AG09319 (cell line): ENCODE results near the gene BTBD2.

Source experiments
- DNase-seq: peaks from one replicate; pipeline ENCODE4 v3.0.0-alpha.2; 2010; ENCODE audit warnings: low read depth; ENCODE audit errors: extremely low read depth
- TF ChIP-seq, protein P1 (sequence below): IDR thresholded peaks from 2 replicates; pipeline ENCODE4 v1.5.1; 2011; ENCODE audit warnings: low read depth, mild to moderate bottlenecking, inconsistent platforms, low read length, moderate library complexity

BTBD2 gene

DNA sequence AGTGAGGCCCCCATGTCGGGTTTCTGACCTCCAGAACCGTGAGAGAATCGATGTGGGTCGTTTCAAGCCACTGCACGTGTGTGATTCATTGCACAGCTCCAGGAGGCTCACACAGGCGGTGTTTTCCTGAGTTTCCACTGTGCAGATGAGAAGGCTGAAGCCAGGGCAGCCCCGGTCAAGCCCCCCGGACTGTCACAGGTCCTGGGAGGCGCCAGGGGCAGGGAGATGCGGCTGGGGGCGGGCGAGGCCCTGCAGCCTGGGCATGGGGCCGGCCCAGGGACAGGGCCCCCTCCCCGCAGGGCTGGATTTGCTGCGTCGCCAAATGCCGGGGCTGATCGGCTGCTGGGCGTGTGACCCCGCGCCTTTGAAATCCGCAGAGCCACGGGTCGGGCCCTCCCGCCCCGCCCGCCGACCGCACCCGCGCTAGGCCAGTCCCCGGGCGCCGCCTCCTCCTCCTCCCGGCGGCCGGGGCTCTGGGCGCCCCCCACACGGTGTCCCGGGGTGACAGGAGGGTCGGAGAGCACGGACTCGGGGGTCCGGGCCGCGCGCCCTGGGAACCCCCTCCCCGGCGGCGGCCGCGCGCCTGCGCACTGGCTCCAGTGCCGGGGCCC lies 45.5 kb upstream of the BTBD2 start:
- TF ChIP-seq, protein P1, sequence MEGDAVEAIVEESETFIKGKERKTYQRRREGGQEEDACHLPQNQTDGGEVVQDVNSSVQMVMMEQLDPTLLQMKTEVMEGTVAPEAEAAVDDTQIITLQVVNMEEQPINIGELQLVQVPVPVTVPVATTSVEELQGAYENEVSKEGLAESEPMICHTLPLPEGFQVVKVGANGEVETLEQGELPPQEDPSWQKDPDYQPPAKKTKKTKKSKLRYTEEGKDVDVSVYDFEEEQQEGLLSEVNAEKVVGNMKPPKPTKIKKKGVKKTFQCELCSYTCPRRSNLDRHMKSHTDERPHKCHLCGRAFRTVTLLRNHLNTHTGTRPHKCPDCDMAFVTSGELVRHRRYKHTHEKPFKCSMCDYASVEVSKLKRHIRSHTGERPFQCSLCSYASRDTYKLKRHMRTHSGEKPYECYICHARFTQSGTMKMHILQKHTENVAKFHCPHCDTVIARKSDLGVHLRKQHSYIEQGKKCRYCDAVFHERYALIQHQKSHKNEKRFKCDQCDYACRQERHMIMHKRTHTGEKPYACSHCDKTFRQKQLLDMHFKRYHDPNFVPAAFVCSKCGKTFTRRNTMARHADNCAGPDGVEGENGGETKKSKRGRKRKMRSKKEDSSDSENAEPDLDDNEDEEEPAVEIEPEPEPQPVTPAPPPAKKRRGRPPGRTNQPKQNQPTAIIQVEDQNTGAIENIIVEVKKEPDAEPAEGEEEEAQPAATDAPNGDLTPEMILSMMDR, result no peak
- DNase-seq, result peak; percentile 44

DNA sequence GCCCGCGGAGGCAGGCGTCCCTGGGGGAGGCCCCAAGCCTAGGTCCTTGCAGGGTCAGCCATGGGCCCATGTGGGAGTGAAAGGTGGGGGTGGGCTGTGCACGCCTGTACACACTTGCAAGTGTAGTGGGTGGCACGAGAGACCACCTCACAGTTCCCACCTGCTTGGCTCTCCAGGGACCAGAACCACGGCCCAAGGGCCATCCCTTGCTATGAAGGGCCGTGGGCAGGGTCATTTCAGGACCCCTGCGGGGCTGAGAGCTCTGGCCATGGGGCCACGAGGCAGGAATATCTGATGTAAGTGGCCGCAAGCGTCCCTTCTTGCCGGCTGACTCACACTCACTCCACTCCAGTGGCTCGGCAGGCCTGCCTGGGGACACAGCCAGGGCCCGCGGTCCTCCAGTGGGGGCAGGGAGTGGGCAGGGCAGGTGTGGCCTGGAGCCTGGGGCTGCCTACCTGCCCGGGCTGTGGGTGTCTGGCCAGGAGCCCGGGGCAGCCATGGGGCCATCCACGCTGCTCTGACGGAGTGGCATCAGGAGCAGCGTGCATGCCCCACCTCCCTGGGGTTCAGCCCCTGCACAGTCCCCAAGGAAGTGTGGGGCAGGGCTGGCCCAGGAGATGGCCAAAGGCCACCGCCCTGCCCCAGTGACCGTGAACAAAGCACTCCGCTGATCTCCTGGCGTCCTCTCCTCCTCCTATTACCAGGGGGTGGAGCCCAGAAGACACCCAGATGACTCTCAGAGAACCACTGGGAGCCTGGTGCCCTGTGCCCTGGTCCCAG lies 44.1 kb upstream of the BTBD2 start:
- TF ChIP-seq, protein P1, result no peak
- peak; percentile 77 for DNase-seq

- TF ChIP-seq, protein P1, result no peak
Measured at GRCh38 chr19:2058570-2059421, 43.3 kb upstream of the BTBD2 start.

GRCh38 chr19:2057484-2058469 lies 42.3 kb upstream of the BTBD2 start:
- TF ChIP-seq, protein P1, result no peak
- no peak for DNase-seq

More at GRCh38 chr19:2058570-2059421, 43.3 kb upstream of the BTBD2 start:
- no peak for DNase-seq

DNA sequence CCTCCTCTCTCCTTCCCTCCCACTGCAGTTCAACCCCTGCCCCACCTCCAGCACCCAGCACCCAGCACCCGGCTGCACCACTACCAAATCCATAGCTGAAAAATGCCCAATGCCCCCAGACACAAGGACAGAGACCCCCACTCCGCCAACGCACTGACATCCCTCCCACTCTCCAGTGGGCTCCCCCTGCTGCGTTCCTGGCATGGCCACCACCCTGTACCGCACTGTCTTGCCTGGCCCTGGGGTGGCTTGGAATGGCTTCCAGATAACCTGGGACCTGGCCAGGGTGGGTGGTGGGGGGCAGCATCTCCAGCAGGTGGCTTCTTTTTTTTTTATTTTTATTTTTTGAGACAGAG lies 41.3 kb upstream of the BTBD2 start:
- no peak for DNase-seq
- TF ChIP-seq, protein P1, result no peak

DNA sequence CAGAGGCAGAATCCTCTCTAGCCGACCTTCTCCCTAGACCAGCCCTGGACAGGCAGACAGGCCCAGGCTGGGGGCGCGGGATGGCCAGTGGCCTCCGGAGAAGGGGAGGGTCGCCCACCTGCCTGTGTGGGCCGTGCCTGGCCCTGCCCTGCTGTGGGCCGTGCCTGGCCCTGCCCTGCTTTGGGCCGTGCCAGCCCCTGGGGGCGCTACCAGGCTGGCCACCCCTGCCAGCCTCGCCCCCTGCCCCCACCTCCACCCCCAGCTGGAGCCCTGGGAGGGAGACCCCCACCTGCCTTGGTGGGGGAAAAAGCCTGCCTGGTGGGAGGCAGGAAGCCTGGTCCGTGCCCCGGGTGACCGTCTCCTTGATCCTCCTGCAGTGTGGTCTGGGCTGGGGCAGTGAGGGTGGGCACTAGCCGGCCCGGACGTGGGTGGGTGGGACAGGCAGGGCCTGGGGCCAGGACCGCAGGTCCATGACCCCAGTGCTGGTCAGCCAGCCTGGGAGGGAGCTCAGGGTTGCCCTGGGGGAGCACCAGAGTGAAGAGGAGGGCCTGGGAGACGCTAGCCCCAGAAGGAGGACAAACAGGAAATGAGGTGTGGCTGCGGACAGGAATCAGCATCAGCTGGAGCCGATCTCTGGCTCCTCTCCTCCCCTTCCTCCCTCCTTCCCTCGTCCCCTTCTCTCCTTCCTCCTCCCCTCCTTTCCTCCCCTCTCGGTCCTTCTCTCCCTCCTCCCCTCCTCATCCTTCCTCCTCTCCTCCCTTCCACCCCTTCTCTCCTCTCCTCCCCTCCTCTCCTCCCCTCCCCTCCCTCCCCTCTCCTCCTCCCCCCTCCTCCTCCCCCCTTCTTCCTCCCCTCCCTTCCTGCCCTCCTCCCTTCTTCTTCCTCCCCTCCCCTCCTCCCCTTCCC lies 40.7 kb upstream of the BTBD2 start:
- DNase-seq, result peak; percentile 82
- TF ChIP-seq, protein P1, result no peak
